ENCODE data around the gene TSR3.

Gene TSR3

DNA sequence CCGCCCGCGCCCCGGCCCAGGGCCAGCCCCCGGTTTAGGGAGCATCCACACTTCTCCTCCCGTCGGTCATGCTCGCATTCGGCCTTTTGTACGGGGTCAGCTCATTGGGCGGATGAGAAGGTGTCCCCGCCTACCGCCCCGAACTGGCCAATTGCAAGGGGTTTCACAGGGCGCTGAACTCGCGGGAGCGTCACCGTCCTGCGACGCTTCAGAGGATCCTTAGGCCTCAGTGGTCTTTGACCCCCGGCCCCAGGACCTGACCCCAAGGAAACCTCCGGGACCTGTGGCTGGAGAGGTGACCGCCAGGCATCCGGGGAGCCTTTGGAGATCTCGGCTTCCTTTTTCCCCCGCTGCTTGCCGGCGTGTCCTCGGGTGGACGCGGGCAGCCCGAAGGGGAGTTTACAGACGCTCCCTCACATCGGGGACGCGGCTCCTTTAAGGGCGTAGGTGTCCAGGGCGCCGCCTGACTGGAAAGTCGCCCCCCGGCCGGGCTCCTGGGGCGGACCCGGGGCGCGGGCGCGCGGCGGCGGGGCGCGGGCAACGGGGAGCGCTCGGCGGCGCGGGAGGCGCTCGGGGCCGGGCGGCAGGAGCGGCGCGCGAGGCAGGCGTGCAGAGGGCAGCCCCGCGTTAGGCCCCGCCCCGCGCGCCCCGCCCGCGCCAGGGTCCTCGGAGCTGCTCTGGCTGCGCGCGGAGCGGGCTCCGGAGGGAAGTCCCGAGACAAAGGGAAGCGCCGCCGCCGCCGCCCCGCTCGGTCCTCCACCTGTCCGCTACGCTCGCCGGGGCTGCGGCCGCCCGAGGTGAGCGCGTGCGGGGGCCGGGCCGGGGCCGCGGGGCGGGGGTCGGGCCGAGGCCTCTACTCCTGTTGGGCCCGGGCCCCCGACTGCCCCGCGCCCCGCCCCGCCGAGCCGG lies 42.4 kb downstream of the TSR3 start, which contains the start of gene UBE2I:
TSS of gene UBE2I (plus strand) at position 660 of the 909 bp plus-strand sequence. CDS start 4,395 bp downstream, outside the sequence.
- H3K4me3 ChIP-seq (replicated peaks; ENCODE audit: insufficient read depth, low read length), result peak within 1 kb of the TSS; percentile 58
- peak; percentile 14; the same call in 1 of the 2 replicates for TF ChIP-seq POLR2AphosphoS5 (IDR thresholded peaks at IDR 0.05; ENCODE audit: low read depth)
- TF ChIP-seq, protein P1, sequence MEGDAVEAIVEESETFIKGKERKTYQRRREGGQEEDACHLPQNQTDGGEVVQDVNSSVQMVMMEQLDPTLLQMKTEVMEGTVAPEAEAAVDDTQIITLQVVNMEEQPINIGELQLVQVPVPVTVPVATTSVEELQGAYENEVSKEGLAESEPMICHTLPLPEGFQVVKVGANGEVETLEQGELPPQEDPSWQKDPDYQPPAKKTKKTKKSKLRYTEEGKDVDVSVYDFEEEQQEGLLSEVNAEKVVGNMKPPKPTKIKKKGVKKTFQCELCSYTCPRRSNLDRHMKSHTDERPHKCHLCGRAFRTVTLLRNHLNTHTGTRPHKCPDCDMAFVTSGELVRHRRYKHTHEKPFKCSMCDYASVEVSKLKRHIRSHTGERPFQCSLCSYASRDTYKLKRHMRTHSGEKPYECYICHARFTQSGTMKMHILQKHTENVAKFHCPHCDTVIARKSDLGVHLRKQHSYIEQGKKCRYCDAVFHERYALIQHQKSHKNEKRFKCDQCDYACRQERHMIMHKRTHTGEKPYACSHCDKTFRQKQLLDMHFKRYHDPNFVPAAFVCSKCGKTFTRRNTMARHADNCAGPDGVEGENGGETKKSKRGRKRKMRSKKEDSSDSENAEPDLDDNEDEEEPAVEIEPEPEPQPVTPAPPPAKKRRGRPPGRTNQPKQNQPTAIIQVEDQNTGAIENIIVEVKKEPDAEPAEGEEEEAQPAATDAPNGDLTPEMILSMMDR (IDR thresholded peaks at IDR 0.05; ENCODE audit: insufficient read depth, low read length), result no peak
- 0 out of 2 replicates have a peak, but pooled peaks have one; percentile 9 for TF ChIP-seq GABPA (IDR thresholded peaks at IDR 0.05; ENCODE audit: low read depth)
- TF ChIP-seq, protein P2, sequence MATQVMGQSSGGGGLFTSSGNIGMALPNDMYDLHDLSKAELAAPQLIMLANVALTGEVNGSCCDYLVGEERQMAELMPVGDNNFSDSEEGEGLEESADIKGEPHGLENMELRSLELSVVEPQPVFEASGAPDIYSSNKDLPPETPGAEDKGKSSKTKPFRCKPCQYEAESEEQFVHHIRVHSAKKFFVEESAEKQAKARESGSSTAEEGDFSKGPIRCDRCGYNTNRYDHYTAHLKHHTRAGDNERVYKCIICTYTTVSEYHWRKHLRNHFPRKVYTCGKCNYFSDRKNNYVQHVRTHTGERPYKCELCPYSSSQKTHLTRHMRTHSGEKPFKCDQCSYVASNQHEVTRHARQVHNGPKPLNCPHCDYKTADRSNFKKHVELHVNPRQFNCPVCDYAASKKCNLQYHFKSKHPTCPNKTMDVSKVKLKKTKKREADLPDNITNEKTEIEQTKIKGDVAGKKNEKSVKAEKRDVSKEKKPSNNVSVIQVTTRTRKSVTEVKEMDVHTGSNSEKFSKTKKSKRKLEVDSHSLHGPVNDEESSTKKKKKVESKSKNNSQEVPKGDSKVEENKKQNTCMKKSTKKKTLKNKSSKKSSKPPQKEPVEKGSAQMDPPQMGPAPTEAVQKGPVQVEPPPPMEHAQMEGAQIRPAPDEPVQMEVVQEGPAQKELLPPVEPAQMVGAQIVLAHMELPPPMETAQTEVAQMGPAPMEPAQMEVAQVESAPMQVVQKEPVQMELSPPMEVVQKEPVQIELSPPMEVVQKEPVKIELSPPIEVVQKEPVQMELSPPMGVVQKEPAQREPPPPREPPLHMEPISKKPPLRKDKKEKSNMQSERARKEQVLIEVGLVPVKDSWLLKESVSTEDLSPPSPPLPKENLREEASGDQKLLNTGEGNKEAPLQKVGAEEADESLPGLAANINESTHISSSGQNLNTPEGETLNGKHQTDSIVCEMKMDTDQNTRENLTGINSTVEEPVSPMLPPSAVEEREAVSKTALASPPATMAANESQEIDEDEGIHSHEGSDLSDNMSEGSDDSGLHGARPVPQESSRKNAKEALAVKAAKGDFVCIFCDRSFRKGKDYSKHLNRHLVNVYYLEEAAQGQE (IDR thresholded peaks at IDR 0.05; ENCODE audit: insufficient replicate concordance, low read depth), result no peak
- peak; percentile 36; the same call in 1 of the 2 replicates for TF ChIP-seq SPI1 (IDR thresholded peaks at IDR 0.05; ENCODE audit: borderline replicate concordance, low read depth)
- H3K27me3 ChIP-seq (ENCODE audit: insufficient read depth, poor library complexity, severe bottlenecking), result no peaks in the 10 kb centered on the region
- peak; percentile 95 to 97 for DNase-seq (ENCODE audit: low read depth in 1 of 2, low spot score in 1 of 2)
- H3K27ac ChIP-seq (replicated peaks), result peak within 1 kb of the TSS; percentile 100

DNA sequence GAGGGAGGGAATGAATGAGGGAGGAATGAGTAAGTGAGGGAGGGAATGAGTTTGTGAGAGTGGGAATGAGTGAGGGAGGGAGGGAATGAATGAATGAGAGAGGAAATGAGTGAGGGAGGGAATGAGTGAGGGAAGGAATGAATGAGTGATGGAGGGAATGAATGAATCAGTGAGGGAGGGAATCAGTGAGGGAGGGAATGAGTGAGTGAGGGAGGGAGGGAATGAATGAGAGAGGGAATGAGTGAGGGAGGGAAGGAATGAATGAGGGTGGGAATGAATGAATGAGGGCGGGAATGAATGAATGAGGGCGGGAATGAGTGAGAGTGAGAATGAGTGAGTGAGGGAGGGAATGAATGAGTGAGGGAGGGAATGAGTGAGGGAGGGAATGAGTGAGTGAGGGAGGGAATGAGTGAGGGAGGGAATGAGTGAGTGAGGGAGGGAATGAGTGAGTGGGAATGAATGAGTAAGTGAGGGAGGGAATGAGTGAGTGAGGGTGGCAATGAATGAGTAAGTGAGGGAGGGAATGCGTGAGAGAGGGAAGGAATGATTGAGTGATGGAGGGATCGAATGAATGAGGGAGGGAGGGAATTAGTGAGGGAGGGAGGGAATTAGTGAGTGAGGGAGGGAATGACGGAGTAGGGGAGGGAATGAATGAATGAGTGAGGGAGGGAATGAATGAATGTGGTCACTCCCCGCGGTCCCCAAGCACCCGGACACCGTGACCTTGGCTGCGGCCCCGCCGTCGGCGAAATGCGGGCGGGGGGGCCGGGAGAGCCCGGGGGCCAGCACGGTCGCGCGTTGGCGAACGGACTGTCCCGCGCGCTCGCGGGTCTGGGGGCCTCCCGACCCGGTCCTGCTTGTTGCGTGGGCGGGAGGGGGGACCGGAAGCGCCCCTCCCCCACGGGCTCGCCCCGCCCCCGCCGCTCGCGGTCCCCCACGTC lies 43.4 kb downstream of the TSR3 start:
- TF ChIP-seq POLR2AphosphoS5 (IDR thresholded peaks at IDR 0.05; ENCODE audit: low read depth) (0 out of 2 replicates have a peak, but pooled peaks have one; percentile 25), GABPA (IDR thresholded peaks at IDR 0.05; ENCODE audit: low read depth) (no peak)
- H3K27me3 ChIP-seq (ENCODE audit: insufficient read depth, poor library complexity, severe bottlenecking), result no peaks in the 10 kb centered on the region
- peak in 1 of 2 experiments; percentile 79 for DNase-seq (ENCODE audit: low read depth in 1 of 2, low spot score in 1 of 2)
- H3K27ac ChIP-seq (replicated peaks), result peak overlapping the region; percentile 100
- peak overlapping the region; percentile 45 for H3K4me3 ChIP-seq (replicated peaks; ENCODE audit: insufficient read depth, low read length)

DNA sequence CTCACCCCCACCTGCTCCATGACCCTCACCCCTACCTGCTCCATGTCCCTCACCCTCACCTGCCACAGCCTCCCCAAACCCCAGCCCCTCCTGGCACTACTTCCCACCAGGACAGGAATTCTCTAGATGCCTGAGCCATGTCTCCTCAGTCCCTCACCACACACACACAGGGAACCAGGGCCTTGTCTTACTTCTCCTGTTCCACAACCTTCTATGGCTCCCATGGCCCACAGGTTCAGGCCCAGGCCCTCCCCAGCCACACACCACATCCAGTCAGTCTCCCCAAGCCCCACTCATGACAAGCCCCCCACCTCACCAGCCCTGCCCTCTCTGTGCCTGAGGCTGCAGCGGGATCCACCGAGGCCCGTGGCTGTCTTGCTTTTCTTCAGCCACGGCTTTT lies 45.3 kb downstream of the TSR3 start:
- Histone ChIP-seq H3K27me3 (ENCODE audit: insufficient read depth, poor library complexity, severe bottlenecking) (no peaks in the 10 kb centered on the region), H3K4me3 (replicated peaks; ENCODE audit: insufficient read depth, low read length) (no peak overlapping the region), H3K27ac (replicated peaks) (no peak overlapping the region)
- DNase-seq (ENCODE audit: low read depth in 1 of 2, low spot score in 1 of 2), result no peak
- no peak for TF ChIP-seq SPI1 (IDR thresholded peaks at IDR 0.05; ENCODE audit: borderline replicate concordance, low read depth)
- no peak for TF ChIP-seq GABPA (IDR thresholded peaks at IDR 0.05; ENCODE audit: low read depth)
- TF ChIP-seq, protein P2 (IDR thresholded peaks at IDR 0.05; ENCODE audit: insufficient replicate concordance, low read depth), result no peak
- TF ChIP-seq, protein P1 (IDR thresholded peaks at IDR 0.05; ENCODE audit: insufficient read depth, low read length), result no peak
- TF ChIP-seq POLR2AphosphoS5 (IDR thresholded peaks at IDR 0.05; ENCODE audit: low read depth), result no peak

Data from HL-60 (cell line).